HepG2 (cell line): ENCODE results near the gene WNT3A. TPM values are rescaled to one million over a fixed set of nuclear protein-coding genes. Genes with fewer than 3 reads are reported as not detected.

ENCODE experiments used
- ATAC-seq: fragments of 200-7000 bp; cut with Tn5 transposase; 3 replicates; pipeline ENCODE4 v1.9.1; 2020; ENCODE audit warnings: mild to moderate bottlenecking, moderate library complexity
- BruUV-seq: library from RNA; stranded (reverse); fragments of 400-500 nt; replicated peaks from 2 replicates; lab custom pipeline; 2021; lab: Mats Ljungman, UMichigan
- CTCF ChIA-PET: fragments of 300-600 bp; formaldehyde crosslinking; extraction: SDS; loops from one replicate; lab custom pipeline; 2021; ENCODE audit warnings: low total read pairs, inconsistent platforms, low intra/inter-chr PET ratio; lab: Yijun Ruan, JAX
- POLR2A ChIA-PET: fragments of 350-600 bp; sonication (Branson Sonifier 250); formaldehyde crosslinking; loops from one replicate; lab custom pipeline; 2020; ENCODE audit warnings: antibody characterized with exemption, inconsistent platforms; lab: Yijun Ruan, JAX
- DNase-seq: peaks from one replicate; pipeline ENCODE4 v3.0.0-alpha.2; 2015; ENCODE audit warnings: low spot score
- FAIRE-seq: peaks from 3 replicates; lab custom pipeline; 2011; peaks lifted over from hg19 to GRCh38; lab: Jason Lieb, UNC
- H2AFZ ChIP-seq: one replicate; pipeline ENCODE4 v1.6.1; 2011; ENCODE audit warnings: low read length, inconsistent platforms
- H3K27ac ChIP-seq: fragments of 300-600 bp; 3 replicates; pipeline ENCODE4 v1.8.0; 2011; ENCODE audit warnings: mixed run types, mild to moderate bottlenecking, mixed read lengths, low read length, inconsistent platforms; ENCODE audit not compliant: insufficient read depth; ENCODE audit errors: extremely low read length
- H3K27me3 ChIP-seq, 2 experiments: fragments of 200-600 bp in 1 of 2; 2 replicates in 1 of 2; 3 replicates in 1 of 2; pipeline versions ENCODE4 v1.6.0 to v1.8.0; 2011; ENCODE audit warnings: low read length in 2 of 2, mild to moderate bottlenecking in 2 of 2, moderate library complexity in 2 of 2, inconsistent platforms in 1 of 2; ENCODE audit not compliant: insufficient read depth in 2 of 2, control insufficient read depth in 1 of 2
- H3K36me3 ChIP-seq, 2 experiments: fragments of 200-600 bp in 1 of 2; replicated peaks in 1 of 2; 2 replicates in 1 of 2; 3 replicates in 1 of 2; pipeline versions ENCODE4 v1.5.1 to v1.8.0; 2011; ENCODE audit warnings: low read length in 2 of 2, inconsistent platforms in 1 of 2; ENCODE audit not compliant: insufficient read depth in 2 of 2, control insufficient read depth in 1 of 2
- H3K4me1 ChIP-seq: 2 replicates; pipeline ENCODE4 v1.5.1; 2012; ENCODE audit warnings: low read length, inconsistent platforms; ENCODE audit not compliant: insufficient read depth
- H3K4me2 ChIP-seq: 2 replicates; pipeline ENCODE4 v1.6.0; 2011; ENCODE audit warnings: low read depth, low read length, inconsistent platforms
- H3K4me3 ChIP-seq, 3 experiments: fragments of 200-600 bp in 1 of 3; sonication (generic), shearing (Covaris generic) in 1 of 3; replicated peaks in 1 of 3; 2 replicates each; pipeline ENCODE4 v1.5.1; 2011 to 2016; ENCODE audit warnings: low read length in 3 of 3, inconsistent platforms in 2 of 3, low read depth in 2 of 3, mild to moderate bottlenecking in 2 of 3, control low read depth in 1 of 3, mixed read lengths in 1 of 3; ENCODE audit not compliant: insufficient read depth in 1 of 3
- H3K79me2 ChIP-seq: one replicate; pipeline ENCODE4 v1.6.1; 2011; ENCODE audit warnings: low read length, inconsistent platforms; ENCODE audit not compliant: insufficient read depth
- H3K9ac ChIP-seq: 2 replicates; pipeline ENCODE4 v1.6.0; 2011; ENCODE audit warnings: mild to moderate bottlenecking, low read depth, low read length, inconsistent platforms; ENCODE audit not compliant: insufficient read depth
- H3K9me3 ChIP-seq: 2 replicates; pipeline ENCODE4 v1.5.1; 2012; ENCODE audit warnings: mild to moderate bottlenecking, low read length
- H4K20me1 ChIP-seq: 2 replicates; pipeline ENCODE4 v1.6.0; 2011; ENCODE audit warnings: inconsistent platforms, mild to moderate bottlenecking, low read length, moderate library complexity; ENCODE audit not compliant: insufficient read depth
- AGO1 ChIP-seq: fragments of 200-400 bp; formaldehyde crosslinking; IDR thresholded peaks from 2 replicates; pipeline ENCODE4 v1.6.1; 2017; ENCODE audit warnings: mild to moderate bottlenecking, low read depth, low read length, moderate library complexity; ENCODE audit not compliant: poor library complexity, severe bottlenecking
- EP300 ChIP-seq, 3 experiments: sonication (generic) in 1 of 3; formaldehyde crosslinking in 1 of 3; IDR thresholded peaks; 2 replicates each; pipeline versions ENCODE4 v1.5.1 to v1.6.1; 2011 to 2020; ENCODE audit warnings: low read depth in 2 of 3, low read length in 2 of 3, borderline replicate concordance in 1 of 3, improper control_type of control experiment in 1 of 3, mild to moderate bottlenecking in 1 of 3, missing genetic modification reagents in 1 of 3, moderate library complexity in 1 of 3
- EZH2 ChIP-seq: conservative IDR thresholded peaks from 2 replicates; pipeline ENCODE4 v1.6.1; 2012; ENCODE audit warnings: mild to moderate bottlenecking, low read depth, low read length, moderate library complexity
- MLLT10 ChIP-seq: sonication (generic); formaldehyde crosslinking; IDR thresholded peaks from 2 replicates; pipeline ENCODE4 v1.4.0; 2020; ENCODE audit warnings: missing genetic modification reagents
- NAIF1 ChIP-seq: sonication (generic); formaldehyde crosslinking; IDR thresholded peaks from 2 replicates; pipeline ENCODE4 v1.5.0; 2020; ENCODE audit warnings: mild to moderate bottlenecking, missing genetic modification reagents, borderline replicate concordance
- NKX3-1 ChIP-seq: sonication (generic); formaldehyde crosslinking; IDR thresholded peaks from 2 replicates; pipeline ENCODE4 v1.5.0; 2020; ENCODE audit warnings: missing genetic modification reagents
- POLR2A ChIP-seq, 2 experiments: IDR thresholded peaks; 2 replicates each; pipeline ENCODE4 v1.6.1; 2011; ENCODE audit warnings: low read depth in 2 of 2, low read length in 2 of 2, mild to moderate bottlenecking in 1 of 2, moderate library complexity in 1 of 2; ENCODE audit not compliant: insufficient read depth in 1 of 2
- SMARCE1 ChIP-seq: fragments of 450-650 bp; IDR thresholded peaks from 2 replicates; pipeline ENCODE4 v1.6.1; 2017; ENCODE audit warnings: borderline replicate concordance
- ZKSCAN8 ChIP-seq: IDR thresholded peaks from 2 replicates; pipeline ENCODE4 v1.6.1; 2016; ENCODE audit warnings: borderline replicate concordance, missing genetic modification reagents, missing compliant biosample characterization
- ZNF207 ChIP-seq: fragments of 450-650 bp; IDR thresholded peaks from 2 replicates; pipeline ENCODE4 v1.6.1; 2016; ENCODE audit warnings: antibody characterized with exemption, borderline replicate concordance
- ZNF232 ChIP-seq: sonication (generic); formaldehyde crosslinking; IDR thresholded peaks from 2 replicates; pipeline ENCODE4 v1.4.0; 2020; ENCODE audit warnings: missing genetic modification reagents, borderline replicate concordance
- ZNF331 ChIP-seq: sonication (generic); formaldehyde crosslinking; IDR thresholded peaks from 2 replicates; pipeline ENCODE4 v1.4.0; 2020; ENCODE audit warnings: missing genetic modification reagents
- WGBS: methylation state at CpG from one replicate; pipeline ENCODE4 v1.1.6; 2017; ENCODE audit warnings: low lambda C conversion rate; 5-methylcytosine and 5-hydroxymethylcytosine counted together
- in situ Hi-C: cut with HindIII; loops from 2 replicates; pipeline ENCODE4 v1.10.0; 2017; ENCODE audit warnings: low pct_unique_long_range_greater_than_20kb; ENCODE audit not compliant: extremely low pct_ligation_motif_present
- intact Hi-C: fragments of 100-400 bp; cut with micrococcal nuclease; formaldehyde crosslinking; loops from one replicate; pipeline ENCODE4 v1.10.0; 2022; ENCODE audit not compliant: unreplicated experiment
- polyA plus RNA-seq, 8 experiments: library from polyadenylated mRNA; depleted of rRNA in 3 of 8; stranded (reverse) in 7 of 8; unstranded in 1 of 8; fragments of >200 nt; fragmentation: Illumina TruSeq in 4 of 8; extraction: Trizol in 4 of 8; gene quantifications; 2 replicates each; pipeline versions ENCODE4 v1.2.1 to v1.2.3, GENCODE V29; 2011 to 2016; ENCODE audit warnings: low read depth in 4 of 8, missing spikeins in 1 of 8, mixed read lengths in 1 of 8; ENCODE audit not compliant: insufficient read depth in 1 of 8
- total RNA-seq, 5 experiments: library from RNA; depleted of rRNA; stranded (reverse); fragments of >200 nt; fragmentation: Illumina TruSeq; extraction: Trizol; gene quantifications; 2 replicates each; pipeline ENCODE4 v1.2.3, GENCODE V29; 2016; ENCODE audit warnings: low read depth in 1 of 5
- TF ChIP-seq, protein P1 (sequence below): sonication (generic); formaldehyde crosslinking; IDR thresholded peaks from 2 replicates; pipeline ENCODE4 v1.4.0; 2020; ENCODE audit warnings: missing genetic modification reagents
- TF ChIP-seq, protein P2 (sequence below): sonication (generic); formaldehyde crosslinking; IDR thresholded peaks from 2 replicates; pipeline ENCODE4 v1.5.0; 2020; ENCODE audit warnings: mild to moderate bottlenecking, missing genetic modification reagents, borderline replicate concordance
- TF ChIP-seq, protein P3 (sequence below): sonication (generic); formaldehyde crosslinking; IDR thresholded peaks from 2 replicates; pipeline ENCODE4 v1.8.0; 2022; ENCODE audit warnings: mild to moderate bottlenecking, missing genetic modification reagents
- TF ChIP-seq, protein P4 (sequence below), 2 experiments: sonication (generic) in 1 of 2; formaldehyde crosslinking in 1 of 2; IDR thresholded peaks; 2 replicates each; pipeline versions ENCODE4 v1.4.0 to v1.6.1; 2018 to 2020; ENCODE audit warnings: missing genetic modification reagents in 2 of 2, borderline replicate concordance in 1 of 2, low read depth in 1 of 2, mild to moderate bottlenecking in 1 of 2, missing biosample characterization in 1 of 2

WNT3A gene
- total and polyA plus RNA-seq, 2 of the 13 experiments (the other 11 are each of a cell fraction or from before 2014, with no cell fraction given): not detected

DNA sequence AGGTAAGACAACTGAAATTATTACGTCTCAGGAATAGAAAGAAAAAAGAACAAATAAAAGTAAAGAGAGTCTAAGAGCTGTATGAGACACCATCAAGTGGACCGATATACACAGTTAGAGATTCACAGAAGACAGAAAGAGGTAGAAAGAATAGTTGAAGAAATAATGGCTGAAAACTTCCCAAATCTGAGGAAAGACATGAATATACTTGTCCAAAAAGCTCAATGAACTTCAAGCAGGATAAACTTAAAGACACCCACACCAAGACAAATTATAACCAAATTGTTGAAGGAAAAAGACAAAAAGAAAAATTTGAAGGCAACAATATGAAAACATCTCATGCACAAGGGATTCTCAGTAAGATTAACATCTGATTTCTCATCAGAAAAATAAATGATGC lies 19.6 kb upstream of the WNT3A start:
- no peak overlapping the region for H3K4me2 ChIP-seq
- no TSS peak for BruUV-seq
- no peaks in the 10 kb centered on the region for H3K79me2 ChIP-seq
- no peaks in the 10 kb centered on the region for H3K36me3 ChIP-seq
- ChIA-PET CTCF (no interaction called here), POLR2A (no interaction called here)
- DNase-seq (no peak), ATAC-seq (no peak), FAIRE-seq (no peak)
- H3K27me3 ChIP-seq: no peaks in the 10 kb centered on the region
- H2AFZ ChIP-seq: no peak overlapping the region
- no peaks in the 10 kb centered on the region for H3K4me1 ChIP-seq
- intact Hi-C loops: no loop called here
- TF ChIP-seq NKX3-1 (CRISPR knock-in tag): no peak
- TF ChIP-seq, protein P1, sequence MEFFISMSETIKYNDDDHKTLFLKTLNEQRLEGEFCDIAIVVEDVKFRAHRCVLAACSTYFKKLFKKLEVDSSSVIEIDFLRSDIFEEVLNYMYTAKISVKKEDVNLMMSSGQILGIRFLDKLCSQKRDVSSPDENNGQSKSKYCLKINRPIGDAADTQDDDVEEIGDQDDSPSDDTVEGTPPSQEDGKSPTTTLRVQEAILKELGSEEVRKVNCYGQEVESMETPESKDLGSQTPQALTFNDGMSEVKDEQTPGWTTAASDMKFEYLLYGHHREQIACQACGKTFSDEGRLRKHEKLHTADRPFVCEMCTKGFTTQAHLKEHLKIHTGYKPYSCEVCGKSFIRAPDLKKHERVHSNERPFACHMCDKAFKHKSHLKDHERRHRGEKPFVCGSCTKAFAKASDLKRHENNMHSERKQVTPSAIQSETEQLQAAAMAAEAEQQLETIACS (CRISPR knock-in tag): no peak
- TF ChIP-seq AGO1: no peak
- TF ChIP-seq POLR2A (IDR thresholded peaks at IDR 0.05; ENCODE audit: insufficient read depth in 1 of 2, low read depth in 2 of 2, low read length in 2 of 2): no peak
- no peak for TF ChIP-seq EZH2
- no peak for TF ChIP-seq EP300 (IDR thresholded peaks at IDR 0.05; ENCODE audit: low read depth in 2 of 2, low read length in 2 of 2)
- TF ChIP-seq EP300 (CRISPR knock-in tag; IDR thresholded peaks at IDR 0.05; ENCODE audit: borderline replicate concordance): no peak
- TF ChIP-seq, protein P2, sequence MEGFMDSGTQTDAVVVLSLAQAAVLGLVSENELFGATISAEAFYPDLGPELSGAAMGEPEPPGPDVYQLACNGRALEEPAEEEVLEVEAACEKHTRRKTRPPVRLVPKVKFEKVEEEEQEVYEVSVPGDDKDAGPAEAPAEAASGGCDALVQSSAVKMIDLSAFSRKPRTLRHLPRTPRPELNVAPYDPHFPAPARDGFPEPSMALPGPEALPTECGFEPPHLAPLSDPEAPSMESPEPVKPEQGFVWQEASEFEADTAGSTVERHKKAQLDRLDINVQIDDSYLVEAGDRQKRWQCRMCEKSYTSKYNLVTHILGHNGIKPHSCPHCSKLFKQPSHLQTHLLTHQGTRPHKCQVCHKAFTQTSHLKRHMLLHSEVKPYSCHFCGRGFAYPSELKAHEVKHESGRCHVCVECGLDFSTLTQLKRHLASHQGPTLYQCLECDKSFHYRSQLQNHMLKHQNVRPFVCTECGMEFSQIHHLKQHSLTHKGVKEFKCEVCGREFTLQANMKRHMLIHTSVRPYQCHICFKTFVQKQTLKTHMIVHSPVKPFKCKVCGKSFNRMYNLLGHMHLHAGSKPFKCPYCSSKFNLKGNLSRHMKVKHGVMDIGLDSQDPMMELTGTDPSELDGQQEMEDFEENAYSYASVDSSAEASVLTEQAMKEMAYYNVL: no peak
- no peak for TF ChIP-seq ZNF232 (CRISPR knock-in tag)
- no peak for TF ChIP-seq ZKSCAN8 (CRISPR knock-in tag)
- TF ChIP-seq, protein P3, sequence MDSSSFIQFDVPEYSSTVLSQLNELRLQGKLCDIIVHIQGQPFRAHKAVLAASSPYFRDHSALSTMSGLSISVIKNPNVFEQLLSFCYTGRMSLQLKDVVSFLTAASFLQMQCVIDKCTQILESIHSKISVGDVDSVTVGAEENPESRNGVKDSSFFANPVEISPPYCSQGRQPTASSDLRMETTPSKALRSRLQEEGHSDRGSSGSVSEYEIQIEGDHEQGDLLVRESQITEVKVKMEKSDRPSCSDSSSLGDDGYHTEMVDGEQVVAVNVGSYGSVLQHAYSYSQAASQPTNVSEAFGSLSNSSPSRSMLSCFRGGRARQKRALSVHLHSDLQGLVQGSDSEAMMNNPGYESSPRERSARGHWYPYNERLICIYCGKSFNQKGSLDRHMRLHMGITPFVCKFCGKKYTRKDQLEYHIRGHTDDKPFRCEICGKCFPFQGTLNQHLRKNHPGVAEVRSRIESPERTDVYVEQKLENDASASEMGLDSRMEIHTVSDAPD: no peak
- no peak for TF ChIP-seq ZNF207
- TF ChIP-seq MLLT10: no peak
- TF ChIP-seq ZNF331 (CRISPR knock-in tag): no peak
- TF ChIP-seq, protein P4, sequence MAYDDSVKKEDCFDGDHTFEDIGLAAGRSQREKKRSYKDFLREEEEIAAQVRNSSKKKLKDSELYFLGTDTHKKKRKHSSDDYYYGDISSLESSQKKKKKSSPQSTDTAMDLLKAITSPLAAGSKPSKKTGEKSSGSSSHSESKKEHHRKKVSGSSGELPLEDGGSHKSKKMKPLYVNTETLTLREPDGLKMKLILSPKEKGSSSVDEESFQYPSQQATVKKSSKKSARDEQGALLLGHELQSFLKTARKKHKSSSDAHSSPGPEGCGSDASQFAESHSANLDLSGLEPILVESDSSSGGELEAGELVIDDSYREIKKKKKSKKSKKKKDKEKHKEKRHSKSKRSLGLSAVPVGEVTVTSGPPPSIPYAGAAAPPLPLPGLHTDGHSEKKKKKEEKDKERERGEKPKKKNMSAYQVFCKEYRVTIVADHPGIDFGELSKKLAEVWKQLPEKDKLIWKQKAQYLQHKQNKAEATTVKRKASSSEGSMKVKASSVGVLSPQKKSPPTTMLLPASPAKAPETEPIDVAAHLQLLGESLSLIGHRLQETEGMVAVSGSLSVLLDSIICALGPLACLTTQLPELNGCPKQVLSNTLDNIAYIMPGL (CRISPR knock-in tag; IDR thresholded peaks at IDR 0.05; ENCODE audit: borderline replicate concordance in 1 of 2, low read depth in 1 of 2): no peak
- no peak for TF ChIP-seq NAIF1 (CRISPR knock-in tag)
- TF ChIP-seq SMARCE1: no peak
- H3K4me3 ChIP-seq: no peak overlapping the region
- H3K9me3 ChIP-seq: no peaks in the 10 kb centered on the region
- in situ Hi-C loops: no loop called here
- H4K20me1 ChIP-seq: no peaks in the 10 kb centered on the region
- H3K27ac ChIP-seq: no peak overlapping the region
- WGBS: 22% methylated on average over 2 of the region's 2 CpGs
- no peak overlapping the region for H3K9ac ChIP-seq
